GM18520 (cell line): ENCODE data around the gene NLRP1.

Source experiments
- ATAC-seq: cut with Tn5 transposase; IDR thresholded peaks from one replicate; pipeline ENCODE4 v1.9.1; 2021; ENCODE audit not compliant: unreplicated experiment

Gene NLRP1

GRCh38 chr17:5557990-5558389 is 26.3 kb downstream of the NLRP1 start:
- no peak for ATAC-seq

- ATAC-seq, result no peak
Measured at GRCh38 chr17:5557485-5557884, 26.8 kb downstream of the NLRP1 start.

- no peak for ATAC-seq
Measured at GRCh38 chr17:5555254-5555653, 29.1 kb downstream of the NLRP1 start.

- ATAC-seq, result no peak
Measured at GRCh38 chr17:5553479-5553878, 30.8 kb downstream of the NLRP1 start.

GRCh38 chr17:5552841-5553240 is 31.5 kb downstream of the NLRP1 start:
- ATAC-seq, result no peak

- ATAC-seq, result no peak
Measured at GRCh38 chr17:5545051-5545987, 39.0 kb downstream of the NLRP1 start.

- ATAC-seq, result no peak
Measured at GRCh38 chr17:5544115-5544514, 40.2 kb downstream of the NLRP1 start.

GRCh38 chr17:5541610-5542202 is 42.6 kb downstream of the NLRP1 start:
- no peak for ATAC-seq

GRCh38 chr17:5540321-5540720 is 44.0 kb downstream of the NLRP1 start:
- ATAC-seq, result no peak

- no peak for ATAC-seq
Measured at GRCh38 chr17:5539286-5539685, 45.0 kb downstream of the NLRP1 start.

GRCh38 chr17:5536866-5537650 is 47.3 kb downstream of the NLRP1 start:
- ATAC-seq, result no peak

GRCh38 chr17:5535436-5535835 is 48.9 kb downstream of the NLRP1 start:
- ATAC-seq, result no peak

- no peak for ATAC-seq
Measured at GRCh38 chr17:5533486-5534315, 50.6 kb downstream of the NLRP1 start.

GRCh38 chr17:5532581-5532980 is 51.7 kb downstream of the NLRP1 start:
- no peak for ATAC-seq

GRCh38 chr17:5531085-5531418 is 53.3 kb downstream of the NLRP1 start:
- ATAC-seq, result no peak

GRCh38 chr17:5530265-5531084 is 53.8 kb downstream of the NLRP1 start:
- ATAC-seq, result no peak

GRCh38 chr17:5527601-5528250 is 56.6 kb downstream of the NLRP1 start:
- no peak for ATAC-seq

- ATAC-seq, result no peak
Measured at GRCh38 chr17:5526821-5527598, 57.3 kb downstream of the NLRP1 start.

- ATAC-seq, result no peak
Measured at GRCh38 chr17:5523249-5523648, 61.1 kb downstream of the NLRP1 start.
